AML-193 (cell line): ENCODE data around the gene PIEZO1.
"Not testable (repeated sequence)": the region's sequence is repeated elsewhere in the genome, so short reads cannot be mapped to it uniquely, and the experiment has no call there.

ENCODE experiments used
- DNase-seq, 2 experiments: peaks; one replicate each; lab custom pipeline; 2025; lab: John Stamatoyannopoulos, UW

The PIEZO1 gene

GRCh38 chr16:88781140-88782077 lies 3.6 kb downstream of the PIEZO1 start:
- DNase-seq: peak; percentile 46 to 47

GRCh38 chr16:88780142-88781062 lies 4.6 kb downstream of the PIEZO1 start:
- DNase-seq: no peak

GRCh38 chr16:88779406-88780141 lies 5.4 kb downstream of the PIEZO1 start:
- no peak for DNase-seq

GRCh38 chr16:88778541-88779065 lies 6.4 kb downstream of the PIEZO1 start:
- no peak for DNase-seq

GRCh38 chr16:88778271-88778525 lies 6.8 kb downstream of the PIEZO1 start:
- no peak for DNase-seq

GRCh38 chr16:88777471-88778270 lies 7.3 kb downstream of the PIEZO1 start:
- DNase-seq: no peak

- no peak for DNase-seq
Measured at GRCh38 chr16:88775825-88776224, 9.2 kb downstream of the PIEZO1 start.

- DNase-seq: no peak
Measured at GRCh38 chr16:88774544-88775393, 10.3 kb downstream of the PIEZO1 start.

- no peak for DNase-seq
Measured at GRCh38 chr16:88773812-88774291, 11.2 kb downstream of the PIEZO1 start.

- no peak for DNase-seq
Measured at GRCh38 chr16:88772871-88773811, 11.9 kb downstream of the PIEZO1 start.

- not testable (repeated sequence) for DNase-seq
Measured at GRCh38 chr16:88771781-88772180, 13.2 kb downstream of the PIEZO1 start.

GRCh38 chr16:88771294-88771772 lies 13.7 kb downstream of the PIEZO1 start:
- DNase-seq: no peak

- no peak for DNase-seq
Measured at GRCh38 chr16:88770461-88771293, 14.3 kb downstream of the PIEZO1 start.

- no peak for DNase-seq
Measured at GRCh38 chr16:88769617-88770460, 15.2 kb downstream of the PIEZO1 start.

- DNase-seq: no peak
Measured at GRCh38 chr16:88768071-88768783, 16.8 kb downstream of the PIEZO1 start.

GRCh38 chr16:88767546-88768070 lies 17.4 kb downstream of the PIEZO1 start:
- DNase-seq: no peak
